Measurements from ENCODE around the gene KRT83. TPM values are rescaled to one million over a fixed set of nuclear protein-coding genes. Genes with fewer than 3 reads are reported as not detected.
A peak's percentile ranks its signal among the peaks of the same experiment; 100 is the strongest.

The KRT83 gene
- polyA plus RNA-seq, 3 donors = not detected

DNA sequence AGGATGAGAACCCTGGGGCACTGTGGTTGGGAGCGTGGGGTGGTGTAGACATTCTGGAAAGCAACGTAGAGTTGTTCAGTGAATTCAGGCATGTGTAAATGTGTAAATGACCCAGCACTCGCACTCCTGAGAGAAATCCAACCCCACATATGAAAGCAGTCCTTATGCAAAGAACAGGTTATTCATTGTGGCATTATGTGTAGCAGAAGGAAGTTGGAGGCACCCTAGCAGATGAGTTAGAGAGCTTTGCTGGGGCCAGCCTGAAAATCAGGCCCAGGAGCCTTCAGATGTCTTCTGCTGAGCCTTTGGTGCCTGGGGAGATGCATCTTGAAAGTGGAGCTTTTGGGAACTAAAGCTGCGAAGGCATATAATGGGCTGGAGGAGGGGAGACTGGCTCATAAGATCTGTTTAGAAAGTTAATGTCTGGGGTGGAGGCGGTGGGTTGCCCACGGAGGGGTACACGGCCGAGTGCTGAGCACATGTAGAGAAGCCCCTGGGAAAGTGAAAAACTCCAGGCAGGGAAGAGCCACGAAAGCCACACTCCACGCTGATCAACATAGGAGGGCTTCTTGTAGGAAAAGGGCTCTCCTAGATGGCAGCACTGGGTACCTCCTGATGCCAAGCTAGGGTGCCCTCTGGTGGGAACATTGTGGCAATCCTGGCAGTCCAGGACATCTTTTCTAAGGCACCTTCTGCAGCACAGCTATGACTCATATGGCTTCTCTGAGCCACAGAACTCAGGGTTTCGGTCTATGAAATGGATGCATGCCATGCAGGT, 6.0 kb upstream of the KRT83 start:
- TF ChIP-seq, protein P1, sequence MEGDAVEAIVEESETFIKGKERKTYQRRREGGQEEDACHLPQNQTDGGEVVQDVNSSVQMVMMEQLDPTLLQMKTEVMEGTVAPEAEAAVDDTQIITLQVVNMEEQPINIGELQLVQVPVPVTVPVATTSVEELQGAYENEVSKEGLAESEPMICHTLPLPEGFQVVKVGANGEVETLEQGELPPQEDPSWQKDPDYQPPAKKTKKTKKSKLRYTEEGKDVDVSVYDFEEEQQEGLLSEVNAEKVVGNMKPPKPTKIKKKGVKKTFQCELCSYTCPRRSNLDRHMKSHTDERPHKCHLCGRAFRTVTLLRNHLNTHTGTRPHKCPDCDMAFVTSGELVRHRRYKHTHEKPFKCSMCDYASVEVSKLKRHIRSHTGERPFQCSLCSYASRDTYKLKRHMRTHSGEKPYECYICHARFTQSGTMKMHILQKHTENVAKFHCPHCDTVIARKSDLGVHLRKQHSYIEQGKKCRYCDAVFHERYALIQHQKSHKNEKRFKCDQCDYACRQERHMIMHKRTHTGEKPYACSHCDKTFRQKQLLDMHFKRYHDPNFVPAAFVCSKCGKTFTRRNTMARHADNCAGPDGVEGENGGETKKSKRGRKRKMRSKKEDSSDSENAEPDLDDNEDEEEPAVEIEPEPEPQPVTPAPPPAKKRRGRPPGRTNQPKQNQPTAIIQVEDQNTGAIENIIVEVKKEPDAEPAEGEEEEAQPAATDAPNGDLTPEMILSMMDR (IDR thresholded peaks at IDR 0.05) = peak; percentile 88
- H3K9ac ChIP-seq (ENCODE audit: insufficient read depth, low read length, poor library complexity, severe bottlenecking) = no peak overlapping the region
- H3K4me3 Mint-ChIP-seq = no peak overlapping the region
- no peak overlapping the region for H3K27ac Mint-ChIP-seq
- H3K4me1 ChIP-seq (ENCODE audit: control insufficient read depth in 1 of 2, insufficient read depth in 2 of 2, low read length in 2 of 2) = no peaks in the 10 kb centered on the region
- no peaks in the 10 kb centered on the region for H3K36me3 ChIP-seq (replicated peaks in 1 of 2; ENCODE audit: control insufficient read depth in 1 of 2, insufficient read depth in 2 of 2, low read length in 2 of 2)
- no peaks in the 10 kb centered on the region for H3K79me2 ChIP-seq (ENCODE audit: insufficient read depth, low read length)
- H3K4me1 Mint-ChIP-seq = peaks cover 4% of the 10 kb centered on the region
- 35% methylated on average over 9 of the region's 11 CpGs for WGBS (ENCODE audit: insufficient coverage)
- H3K27ac ChIP-seq (ENCODE audit: low read depth in 1 of 2, low read length in 2 of 2) = no peak overlapping the region
- no peak overlapping the region for H3K4me2 ChIP-seq (replicated peaks; ENCODE audit: extremely low read depth, low read length, poor library complexity, severe bottlenecking)
- peaks cover 16 to 36% (median 22%) of the 10 kb centered on the region in 3 donors for H3K27me3 Mint-ChIP-seq (ENCODE audit: low read depth in 3 of 3)
- H4K20me1 ChIP-seq (ENCODE audit: insufficient read depth, low read length) = no peaks in the 10 kb centered on the region
- no peaks in the 10 kb centered on the region for H3K36me3 Mint-ChIP-seq
- peaks cover 0 to 1% (median 0%) of the 10 kb centered on the region in 7 donors for H3K9me3 Mint-ChIP-seq
- DNase-seq = peak; percentile 81 to 90 (median 87)
- intact Hi-C loops (cut with micrococcal nuclease) = loop anchor here (1.0 to 5.0 kb wide), 3 partner anchors 105 to 171 kb away; no protein-coding TSS in a partner anchor
- no peak overlapping the region for H3K4me3 ChIP-seq (replicated peaks in 1 of 3; ENCODE audit: low read depth in 2 of 3, low read length in 3 of 3)
- H2AFZ ChIP-seq (ENCODE audit: insufficient read depth, low read depth, low read length, poor library complexity, severe bottlenecking) = no peak overlapping the region
- peaks cover 0 to 11% of the 10 kb centered on the region in 2 donors for H3K27me3 ChIP-seq (ENCODE audit: control insufficient read depth in 2 of 2, insufficient read depth in 2 of 2, low read length in 2 of 2)
- H3K9me3 ChIP-seq (replicated peaks in 1 of 2; ENCODE audit: control insufficient read depth in 1 of 2, insufficient read depth in 1 of 2, low read length in 2 of 2) = no peaks in the 10 kb centered on the region

DNA sequence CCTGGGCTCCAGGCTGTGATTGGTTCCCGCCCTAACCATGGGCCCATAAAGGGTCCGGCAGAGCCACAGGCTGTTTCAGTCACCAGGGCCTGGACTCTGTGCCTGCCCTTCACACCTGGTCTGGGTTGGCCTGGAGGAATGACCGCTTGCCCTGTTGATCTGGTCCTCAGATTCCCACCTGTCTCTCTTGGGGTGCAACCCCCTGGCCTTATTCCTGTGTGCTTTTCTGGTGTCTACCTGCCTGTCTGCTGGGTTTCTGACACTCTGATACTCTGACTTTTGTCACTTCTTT, 2.9 kb upstream of the KRT83 start:
- TF ChIP-seq, protein P1 (IDR thresholded peaks at IDR 0.05) = no peak
- H3K27me3 ChIP-seq (ENCODE audit: control insufficient read depth in 2 of 2, insufficient read depth in 2 of 2, low read length in 2 of 2) = peaks cover 0 to 22% of the 10 kb centered on the region in 2 donors

More for the DNA sequence above, 2.9 kb upstream of the KRT83 start:
- H3K27ac Mint-ChIP-seq = no peak overlapping the region
- Histone ChIP-seq H2AFZ (ENCODE audit: insufficient read depth, low read depth, low read length, poor library complexity, severe bottlenecking) (no peak overlapping the region), H3K27ac (ENCODE audit: low read depth in 1 of 2, low read length in 2 of 2) (no peak overlapping the region), H3K9ac (ENCODE audit: insufficient read depth, low read length, poor library complexity, severe bottlenecking) (no peak overlapping the region), H3K4me1 (ENCODE audit: control insufficient read depth in 1 of 2, insufficient read depth in 2 of 2, low read length in 2 of 2) (no peaks in the 10 kb centered on the region), H4K20me1 (ENCODE audit: insufficient read depth, low read length) (no peaks in the 10 kb centered on the region), H3K4me2 (replicated peaks; ENCODE audit: extremely low read depth, low read length, poor library complexity, severe bottlenecking) (no peak overlapping the region), H3K36me3 (replicated peaks in 1 of 2; ENCODE audit: control insufficient read depth in 1 of 2, insufficient read depth in 2 of 2, low read length in 2 of 2) (no peaks in the 10 kb centered on the region), H3K79me2 (ENCODE audit: insufficient read depth, low read length) (no peaks in the 10 kb centered on the region), H3K4me3 (replicated peaks in 1 of 3; ENCODE audit: low read depth in 2 of 3, low read length in 3 of 3) (no peak overlapping the region), H3K9me3 (replicated peaks in 1 of 2; ENCODE audit: control insufficient read depth in 1 of 2, insufficient read depth in 1 of 2, low read length in 2 of 2) (no peaks in the 10 kb centered on the region)
- peaks cover 0 to 2% (median 0%) of the 10 kb centered on the region in 7 donors for H3K9me3 Mint-ChIP-seq
- no peaks in the 10 kb centered on the region for H3K36me3 Mint-ChIP-seq
- DNase-seq = no peak
- intact Hi-C loops (cut with micrococcal nuclease) = no loop called here
- WGBS (ENCODE audit: insufficient coverage) = 93% methylated on average over 3 of the region's 3 CpGs
- H3K4me1 Mint-ChIP-seq = peaks cover 4% of the 10 kb centered on the region
- no peak overlapping the region for H3K4me3 Mint-ChIP-seq
- peaks cover 23 to 56% (median 24%) of the 10 kb centered on the region in 3 donors for H3K27me3 Mint-ChIP-seq (ENCODE audit: low read depth in 3 of 3)

Measured in CD14-positive monocyte (primary cell).